HG02973 (cell line): ENCODE data around the gene RABEP2.
"Not testable (repeated sequence)": the region's sequence is repeated elsewhere in the genome, so short reads cannot be mapped to it uniquely, and the experiment has no call there.

Source experiments
- ATAC-seq: cut with Tn5 transposase; IDR thresholded peaks from one replicate; pipeline ENCODE4 v1.9.1; 2021; ENCODE audit warnings: moderate library complexity; ENCODE audit not compliant: unreplicated experiment

The RABEP2 gene

GRCh38 chr16:28932339-28933141, 7.5 kb upstream of the RABEP2 start:
- no peak for ATAC-seq

- no peak for ATAC-seq
Measured at GRCh38 chr16:28931801-28932225, 6.8 kb upstream of the RABEP2 start, which contains the start of gene CD19. Gene CD19, plus strand, starts transcription at chr16:28931971. Its CDS starts 30 bp downstream, at chr16:28932001.

- ATAC-seq: no peak
Measured at GRCh38 chr16:28930652-28931051, 5.6 kb upstream of the RABEP2 start.

GRCh38 chr16:28930203-28930602, 5.2 kb upstream of the RABEP2 start:
- ATAC-seq: no peak

- no peak for ATAC-seq
Measured at GRCh38 chr16:28927815-28928214, 2.8 kb upstream of the RABEP2 start.

- ATAC-seq: not testable (repeated sequence)
Measured at GRCh38 chr16:28926284-28926683, 1.2 kb upstream of the RABEP2 start.

- peak; percentile 28 for ATAC-seq
Measured at GRCh38 chr16:28925386-28926228, 569 bp upstream of the RABEP2 start.

- no peak for ATAC-seq
Measured at GRCh38 chr16:28924399-28924761, 658 bp downstream of the RABEP2 start.

GRCh38 chr16:28923652-28924398, 1.2 kb downstream of the RABEP2 start:
- peak; percentile 43 for ATAC-seq

GRCh38 chr16:28923231-28923587, 1.8 kb downstream of the RABEP2 start:
- no peak for ATAC-seq

- ATAC-seq: no peak
Measured at GRCh38 chr16:28918698-28919097, 6.3 kb downstream of the RABEP2 start.

- ATAC-seq: no peak
Measured at GRCh38 chr16:28917095-28917494, 7.9 kb downstream of the RABEP2 start.

GRCh38 chr16:28915181-28915580, 9.9 kb downstream of the RABEP2 start:
- ATAC-seq: no peak

GRCh38 chr16:28913946-28914724, 10.9 kb downstream of the RABEP2 start:
- no peak for ATAC-seq

- ATAC-seq: no peak
Measured at GRCh38 chr16:28912558-28912957, 12.5 kb downstream of the RABEP2 start.

GRCh38 chr16:28910086-28911031, 14.7 kb downstream of the RABEP2 start:
- ATAC-seq: no peak

GRCh38 chr16:28905800-28906372, 19.2 kb downstream of the RABEP2 start:
- no peak for ATAC-seq

GRCh38 chr16:28905229-28905754, 19.7 kb downstream of the RABEP2 start:
- ATAC-seq: no peak

- ATAC-seq: no peak
Measured at GRCh38 chr16:28904828-28905227, 20.2 kb downstream of the RABEP2 start.
